ENCODE measurements around the gene FHAD1. TPM values are rescaled to one million over a fixed set of nuclear protein-coding genes. Genes with fewer than 3 reads are reported as not detected.
A peak's percentile ranks its signal among the peaks of the same experiment; 100 is the strongest.

The FHAD1 gene
- total and polyA plus RNA-seq, 9 of the 15 experiments (the other 6 are each of a cell fraction or from before 2014, with no cell fraction given), result 0.32 to 2.1 (median 1.5) TPM; not detected in 1

DNA sequence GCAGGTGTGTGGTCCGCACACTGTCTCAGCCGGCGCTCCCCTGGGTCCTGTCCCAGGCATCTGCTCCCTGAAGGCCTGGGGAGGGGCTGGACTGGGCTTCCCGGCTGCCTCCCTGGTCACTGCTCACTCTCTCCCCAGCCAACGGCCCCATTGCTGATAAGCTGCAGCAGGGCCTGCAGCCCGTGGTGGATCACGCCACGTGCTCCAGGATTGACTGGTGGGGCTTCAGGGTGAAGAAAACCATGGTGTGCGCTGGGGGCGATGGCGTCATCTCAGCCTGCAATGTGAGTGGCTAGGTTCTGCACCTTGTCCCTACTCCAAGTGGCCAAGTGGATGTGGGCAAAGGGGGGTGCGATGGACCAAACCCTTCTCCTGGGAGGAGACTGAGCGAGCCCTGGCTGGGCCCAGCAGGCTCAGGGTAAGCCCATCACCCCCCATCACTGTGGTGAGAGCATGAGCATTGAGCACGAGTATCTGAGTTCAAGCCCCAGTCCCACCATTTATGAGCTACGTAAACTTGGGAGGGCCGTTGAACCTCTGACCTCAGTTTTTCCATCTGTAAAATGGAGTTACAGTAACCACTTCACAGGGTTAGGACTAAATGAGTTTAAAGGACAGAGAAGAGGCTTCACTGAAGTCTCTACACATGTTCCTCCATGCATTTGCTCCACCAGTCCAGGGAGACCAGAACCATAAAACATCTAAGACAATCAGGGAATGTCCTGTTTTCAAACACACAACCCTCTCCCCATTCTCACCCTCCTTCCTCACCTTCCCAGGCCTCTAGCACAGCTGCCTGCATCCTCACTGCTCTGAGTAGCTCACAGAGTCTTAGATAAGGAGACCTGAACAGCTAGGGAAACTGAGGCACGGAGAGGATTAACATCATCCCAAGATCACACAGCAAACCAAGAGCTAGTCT, 197.7 kb downstream of the FHAD1 start (continued):
- TF ChIP-seq, protein P1, sequence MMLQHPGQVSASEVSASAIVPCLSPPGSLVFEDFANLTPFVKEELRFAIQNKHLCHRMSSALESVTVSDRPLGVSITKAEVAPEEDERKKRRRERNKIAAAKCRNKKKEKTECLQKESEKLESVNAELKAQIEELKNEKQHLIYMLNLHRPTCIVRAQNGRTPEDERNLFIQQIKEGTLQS (IDR thresholded peaks at IDR 0.05), result peak; percentile 78
- TF ChIP-seq, protein P1 (CRISPR knock-in tag; conservative IDR thresholded peaks at IDR 0.05), result no peak
- TF ChIP-seq, protein P2, sequence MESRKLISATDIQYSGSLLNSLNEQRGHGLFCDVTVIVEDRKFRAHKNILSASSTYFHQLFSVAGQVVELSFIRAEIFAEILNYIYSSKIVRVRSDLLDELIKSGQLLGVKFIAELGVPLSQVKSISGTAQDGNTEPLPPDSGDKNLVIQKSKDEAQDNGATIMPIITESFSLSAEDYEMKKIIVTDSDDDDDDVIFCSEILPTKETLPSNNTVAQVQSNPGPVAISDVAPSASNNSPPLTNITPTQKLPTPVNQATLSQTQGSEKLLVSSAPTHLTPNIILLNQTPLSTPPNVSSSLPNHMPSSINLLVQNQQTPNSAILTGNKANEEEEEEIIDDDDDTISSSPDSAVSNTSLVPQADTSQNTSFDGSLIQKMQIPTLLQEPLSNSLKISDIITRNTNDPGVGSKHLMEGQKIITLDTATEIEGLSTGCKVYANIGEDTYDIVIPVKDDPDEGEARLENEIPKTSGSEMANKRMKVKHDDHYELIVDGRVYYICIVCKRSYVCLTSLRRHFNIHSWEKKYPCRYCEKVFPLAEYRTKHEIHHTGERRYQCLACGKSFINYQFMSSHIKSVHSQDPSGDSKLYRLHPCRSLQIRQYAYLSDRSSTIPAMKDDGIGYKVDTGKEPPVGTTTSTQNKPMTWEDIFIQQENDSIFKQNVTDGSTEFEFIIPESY (CRISPR knock-in tag; IDR thresholded peaks at IDR 0.05), result no peak
- TF ChIP-seq ZKSCAN3 (CRISPR knock-in tag; IDR thresholded peaks at IDR 0.05), result no peak
- no peak for TF ChIP-seq GTF2E2 (tag; IDR thresholded peaks at IDR 0.05)
- no peak for TF ChIP-seq CC2D1A (IDR thresholded peaks at IDR 0.05)
- TF ChIP-seq RAD51 (IDR thresholded peaks at IDR 0.05; ENCODE audit: borderline replicate concordance, low read depth), result 0 out of 2 replicates have a peak, but pooled peaks have one; percentile 19
- TF ChIP-seq SP1 (CRISPR knock-in tag; IDR thresholded peaks at IDR 0.05), result 0 out of 2 replicates have a peak, but pooled peaks have one; percentile 39
- TF ChIP-seq, protein P3, sequence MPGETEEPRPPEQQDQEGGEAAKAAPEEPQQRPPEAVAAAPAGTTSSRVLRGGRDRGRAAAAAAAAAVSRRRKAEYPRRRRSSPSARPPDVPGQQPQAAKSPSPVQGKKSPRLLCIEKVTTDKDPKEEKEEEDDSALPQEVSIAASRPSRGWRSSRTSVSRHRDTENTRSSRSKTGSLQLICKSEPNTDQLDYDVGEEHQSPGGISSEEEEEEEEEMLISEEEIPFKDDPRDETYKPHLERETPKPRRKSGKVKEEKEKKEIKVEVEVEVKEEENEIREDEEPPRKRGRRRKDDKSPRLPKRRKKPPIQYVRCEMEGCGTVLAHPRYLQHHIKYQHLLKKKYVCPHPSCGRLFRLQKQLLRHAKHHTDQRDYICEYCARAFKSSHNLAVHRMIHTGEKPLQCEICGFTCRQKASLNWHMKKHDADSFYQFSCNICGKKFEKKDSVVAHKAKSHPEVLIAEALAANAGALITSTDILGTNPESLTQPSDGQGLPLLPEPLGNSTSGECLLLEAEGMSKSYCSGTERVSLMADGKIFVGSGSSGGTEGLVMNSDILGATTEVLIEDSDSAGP (CRISPR knock-in tag; IDR thresholded peaks at IDR 0.05), result 0 out of 2 replicates have a peak, but pooled peaks have one; percentile 16
- peak; percentile 91 to 96 for TF ChIP-seq KDM1A (IDR thresholded peaks at IDR 0.05)
- no peak for TF ChIP-seq LARP7 (IDR thresholded peaks at IDR 0.05)
- no peak for TF ChIP-seq THRAP3 (IDR thresholded peaks at IDR 0.05; ENCODE audit: borderline replicate concordance)
- TF ChIP-seq ATF1 (CRISPR knock-in tag; IDR thresholded peaks at IDR 0.05), result no peak
- TF ChIP-seq ATF1 (tag; IDR thresholded peaks at IDR 0.05), result peak; percentile 78
- TF ChIP-seq TRIM24 (IDR thresholded peaks at IDR 0.05), result no peak
- no peak for TF ChIP-seq ZFP30 (CRISPR knock-in tag; IDR thresholded peaks at IDR 0.05; ENCODE audit: borderline replicate concordance)
- no peak for TF ChIP-seq SIX5 (IDR thresholded peaks at IDR 0.05; ENCODE audit: borderline replicate concordance in 1 of 2, insufficient read depth in 1 of 2, low read depth in 1 of 2, low read length in 2 of 2)
- TF ChIP-seq, protein P4, sequence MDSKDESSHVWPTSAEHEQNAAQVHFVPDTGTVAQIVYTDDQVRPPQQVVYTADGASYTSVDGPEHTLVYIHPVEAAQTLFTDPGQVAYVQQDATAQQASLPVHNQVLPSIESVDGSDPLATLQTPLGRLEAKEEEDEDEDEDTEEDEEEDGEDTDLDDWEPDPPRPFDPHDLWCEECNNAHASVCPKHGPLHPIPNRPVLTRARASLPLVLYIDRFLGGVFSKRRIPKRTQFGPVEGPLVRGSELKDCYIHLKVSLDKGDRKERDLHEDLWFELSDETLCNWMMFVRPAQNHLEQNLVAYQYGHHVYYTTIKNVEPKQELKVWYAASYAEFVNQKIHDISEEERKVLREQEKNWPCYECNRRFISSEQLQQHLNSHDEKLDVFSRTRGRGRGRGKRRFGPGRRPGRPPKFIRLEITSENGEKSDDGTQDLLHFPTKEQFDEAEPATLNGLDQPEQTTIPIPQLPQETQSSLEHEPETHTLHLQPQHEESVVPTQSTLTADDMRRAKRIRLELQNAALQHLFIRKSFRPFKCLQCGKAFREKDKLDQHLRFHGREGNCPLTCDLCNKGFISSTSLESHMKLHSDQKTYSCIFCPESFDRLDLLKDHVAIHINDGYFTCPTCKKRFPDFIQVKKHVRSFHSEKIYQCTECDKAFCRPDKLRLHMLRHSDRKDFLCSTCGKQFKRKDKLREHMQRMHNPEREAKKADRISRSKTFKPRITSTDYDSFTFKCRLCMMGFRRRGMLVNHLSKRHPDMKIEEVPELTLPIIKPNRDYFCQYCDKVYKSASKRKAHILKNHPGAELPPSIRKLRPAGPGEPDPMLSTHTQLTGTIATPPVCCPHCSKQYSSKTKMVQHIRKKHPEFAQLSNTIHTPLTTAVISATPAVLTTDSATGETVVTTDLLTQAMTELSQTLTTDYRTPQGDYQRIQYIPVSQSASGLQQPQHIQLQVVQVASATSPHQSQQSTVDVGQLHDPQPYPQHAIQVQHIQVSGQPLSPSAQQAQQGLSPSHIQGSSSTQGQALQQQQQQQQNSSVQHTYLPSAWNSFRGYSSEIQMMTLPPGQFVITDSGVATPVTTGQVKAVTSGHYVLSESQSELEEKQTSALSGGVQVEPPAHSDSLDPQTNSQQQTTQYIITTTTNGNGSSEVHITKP (IDR thresholded peaks at IDR 0.05; ENCODE audit: partially characterized antibody), result peak; percentile 13
- TF ChIP-seq KDM4B (IDR thresholded peaks at IDR 0.05; ENCODE audit: borderline replicate concordance in 2 of 2, low read depth in 1 of 2), result no peak
- TF ChIP-seq SREBF2 (CRISPR knock-in tag; IDR thresholded peaks at IDR 0.05), result no peak

All from K562 (cell line).